ENCODE measurements around the gene CPTP. TPM values are rescaled to one million over a fixed set of nuclear protein-coding genes. Genes with fewer than 3 reads are reported as not detected.

CPTP gene
- total RNA-seq, 2 donors from 2014 or later, result 35.8 to 54.0 TPM

GRCh38 chr1:1340791-1341548 is 16.4 kb downstream of the CPTP start:
- Histone ChIP-seq H3K27me3 (replicated peaks; ENCODE audit: insufficient read depth) (no peaks in the 10 kb centered on the region), H3K4me3 (no peak overlapping the region), H3K36me3 (peaks cover 0 to 11% of the 10 kb centered on the region in 2 donors), H3K4me1 (replicated peaks) (peaks cover 2% of the 10 kb centered on the region), H3K27ac (no peak overlapping the region), H3K9me3 (no peaks in the 10 kb centered on the region)
- no peak for DNase-seq (ENCODE audit: low spot score)
- TF ChIP-seq CTCF (IDR thresholded peaks at IDR 0.05), result no peak
- TF ChIP-seq POLR2A (IDR thresholded peaks at IDR 0.05), result no peak
- TF ChIP-seq POLR2AphosphoS5 (IDR thresholded peaks at IDR 0.05), result no peak
- intact Hi-C loops (cut with DNase I), result no loop called here
- WGBS, result 93% methylated on average over 36 of the region's 36 CpGs

- 91% methylated on average over 17 of the region's 17 CpGs for WGBS
- Histone ChIP-seq H3K36me3 (peaks cover 0 to 11% of the 10 kb centered on the region in 2 donors), H3K4me1 (replicated peaks) (peaks cover 8% of the 10 kb centered on the region), H3K9me3 (no peaks in the 10 kb centered on the region), H3K27me3 (replicated peaks; ENCODE audit: insufficient read depth) (no peaks in the 10 kb centered on the region), H3K27ac (no peak overlapping the region), H3K4me3 (no peak overlapping the region)
- TF ChIP-seq POLR2A (IDR thresholded peaks at IDR 0.05) (no peak), CTCF (IDR thresholded peaks at IDR 0.05) (no peak), POLR2AphosphoS5 (IDR thresholded peaks at IDR 0.05) (no peak)
- DNase-seq (ENCODE audit: low spot score), result no peak
- intact Hi-C loops (cut with DNase I), result no loop called here
These were observed 17.0 kb downstream of the CPTP start for GRCh38 chr1:1341549-1342021.

- Histone ChIP-seq H3K27ac (no peak overlapping the region), H3K4me3 (no peak overlapping the region), H3K27me3 (replicated peaks; ENCODE audit: insufficient read depth) (no peaks in the 10 kb centered on the region), H3K36me3 (peaks cover 0 to 11% of the 10 kb centered on the region in 2 donors), H3K9me3 (no peaks in the 10 kb centered on the region), H3K4me1 (replicated peaks) (peaks cover 11% of the 10 kb centered on the region)
- TF ChIP-seq POLR2AphosphoS5 (IDR thresholded peaks at IDR 0.05) (no peak), CTCF (IDR thresholded peaks at IDR 0.05) (no peak), POLR2A (IDR thresholded peaks at IDR 0.05) (no peak)
- intact Hi-C loops (cut with DNase I), result no loop called here
- WGBS, result 93% methylated on average over 23 of the region's 28 CpGs
- no peak for DNase-seq (ENCODE audit: low spot score)
These were observed 17.5 kb downstream of the CPTP start for GRCh38 chr1:1342061-1342562.

GRCh38 chr1:1342584-1343115 is 18.0 kb downstream of the CPTP start:
- DNase-seq (ENCODE audit: low spot score), result no peak
- Histone ChIP-seq H3K9me3 (no peaks in the 10 kb centered on the region), H3K36me3 (peaks cover 0 to 11% of the 10 kb centered on the region in 2 donors), H3K27ac (no peak overlapping the region), H3K27me3 (replicated peaks; ENCODE audit: insufficient read depth) (no peaks in the 10 kb centered on the region), H3K4me1 (replicated peaks) (peaks cover 14% of the 10 kb centered on the region), H3K4me3 (no peak overlapping the region)
- TF ChIP-seq POLR2A (IDR thresholded peaks at IDR 0.05) (no peak), POLR2AphosphoS5 (IDR thresholded peaks at IDR 0.05) (no peak), CTCF (IDR thresholded peaks at IDR 0.05) (no peak)
- WGBS, result 78% methylated on average over 18 of the region's 18 CpGs
- intact Hi-C loops (cut with DNase I), result no loop called here

Measured in prostate gland (tissue), 2 donors.